Uterus (tissue), 4 donors: ENCODE data around the gene KCNMA1. TPM values are rescaled to one million over a fixed set of nuclear protein-coding genes. Genes with fewer than 3 reads are reported as not detected.

Source experiments
- DNase-seq, 2 donors: peaks; one replicate each; pipeline ENCODE4 v3.0.0-alpha.2; 2019 to 2020
- H3K27ac ChIP-seq, 2 donors: fragments of 200-600 bp; sonication (generic); 1 replicate in 1 of 2; 2 replicates in 1 of 2; pipeline ENCODE4 v1.5.1; 2016 to 2018
- H3K27me3 ChIP-seq, 2 donors: fragments of 200-600 bp; sonication (generic); one replicate each; pipeline ENCODE4 v1.5.1; 2018 to 2019; ENCODE audit warnings: control low read depth in 1 of 2
- H3K36me3 ChIP-seq, 2 donors: fragments of 200-600 bp; sonication (generic); one replicate each; pipeline ENCODE4 v1.5.1; 2019; ENCODE audit warnings: control low read depth in 1 of 2
- H3K4me1 ChIP-seq, 2 donors: fragments of 200-600 bp; sonication (generic); one replicate each; pipeline ENCODE4 v1.5.1; 2018 to 2019; ENCODE audit warnings: control low read depth in 1 of 2
- H3K4me3 ChIP-seq, 2 donors: fragments of 200-600 bp; sonication (generic); 1 replicate in 1 of 2; 2 replicates in 1 of 2; pipeline ENCODE4 v1.5.1; 2018 to 2019; ENCODE audit warnings: mild to moderate bottlenecking in 1 of 2
- H3K9me3 ChIP-seq, 2 donors: fragments of 200-600 bp; sonication (generic); one replicate each; pipeline ENCODE4 v1.5.1; 2019; ENCODE audit warnings: control low read depth in 1 of 2
- POLR2A ChIP-seq, 2 donors: fragments of 450-650 bp; IDR thresholded peaks; one replicate each; pipeline ENCODE4 v1.6.1; 2016; ENCODE audit warnings: antibody characterized with exemption in 2 of 2, mild to moderate bottlenecking in 1 of 2, moderate library complexity in 1 of 2
- intact Hi-C: fragments of 100-400 bp; cut with DNase I; formaldehyde crosslinking; loops from one replicate; pipeline ENCODE4 v1.15.1; 2023; ENCODE audit warnings: low total_unique reads
- total RNA-seq, 4 donors: library from RNA; depleted of rRNA in 3 of 4; stranded (reverse); fragments of >200 nt in 3 of 4; gene quantifications; one replicate each; pipeline versions ENCODE4 v1.1.0 to v1.2.4, GENCODE V29; 2014 to 2023
- TF ChIP-seq, protein P1 (sequence below), 4 experiments: fragments of 200-600 bp in 2 of 4; fragments of 450-650 bp in 2 of 4; sonication (generic) in 2 of 4; IDR thresholded peaks; one replicate each; pipeline ENCODE4 v1.5.1; 2016 to 2019; ENCODE audit warnings: antibody characterized with exemption in 4 of 4, mild to moderate bottlenecking in 2 of 4, moderate library complexity in 1 of 4
- donor health status: DM: yes; HTN: yes; CAD: no.

KCNMA1 gene
- total RNA-seq, 4 donors from 2014 or later = 86.2 to 236 (median 164) TPM

DNA sequence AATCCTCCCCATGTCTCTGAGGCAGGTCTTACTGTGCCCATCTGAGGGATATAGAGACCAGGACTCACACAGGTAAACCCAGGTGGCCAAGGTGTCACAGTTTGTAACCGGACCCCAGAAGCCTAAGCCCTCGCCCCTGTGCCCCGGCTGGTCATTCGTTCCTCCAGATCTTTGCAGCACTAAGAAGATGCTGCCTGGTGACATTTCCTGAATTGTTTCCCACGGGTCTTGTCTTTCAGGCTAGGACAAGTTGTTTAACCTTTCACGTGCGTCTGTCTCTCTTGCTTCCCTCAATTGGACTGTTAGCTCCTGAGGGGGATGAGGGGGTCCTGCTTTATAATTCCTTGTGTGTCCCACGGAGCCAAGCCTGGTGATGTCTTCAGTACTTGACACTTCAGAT is 158.0 kb downstream of the KCNMA1 start:
- Histone ChIP-seq H3K36me3 (no peaks in the 10 kb centered on the region), H3K9me3 (no peaks in the 10 kb centered on the region), H3K27me3 (no peaks in the 10 kb centered on the region), H3K4me3 (no peak overlapping the region), H3K4me1 (no peaks in the 10 kb centered on the region), H3K27ac (peak overlapping the region in 1 of 2 donors; percentile 24)
- DNase-seq = no peak
- intact Hi-C loops = no loop called here
- no peak for TF ChIP-seq POLR2A (IDR thresholded peaks at IDR 0.05)
- TF ChIP-seq, protein P1, sequence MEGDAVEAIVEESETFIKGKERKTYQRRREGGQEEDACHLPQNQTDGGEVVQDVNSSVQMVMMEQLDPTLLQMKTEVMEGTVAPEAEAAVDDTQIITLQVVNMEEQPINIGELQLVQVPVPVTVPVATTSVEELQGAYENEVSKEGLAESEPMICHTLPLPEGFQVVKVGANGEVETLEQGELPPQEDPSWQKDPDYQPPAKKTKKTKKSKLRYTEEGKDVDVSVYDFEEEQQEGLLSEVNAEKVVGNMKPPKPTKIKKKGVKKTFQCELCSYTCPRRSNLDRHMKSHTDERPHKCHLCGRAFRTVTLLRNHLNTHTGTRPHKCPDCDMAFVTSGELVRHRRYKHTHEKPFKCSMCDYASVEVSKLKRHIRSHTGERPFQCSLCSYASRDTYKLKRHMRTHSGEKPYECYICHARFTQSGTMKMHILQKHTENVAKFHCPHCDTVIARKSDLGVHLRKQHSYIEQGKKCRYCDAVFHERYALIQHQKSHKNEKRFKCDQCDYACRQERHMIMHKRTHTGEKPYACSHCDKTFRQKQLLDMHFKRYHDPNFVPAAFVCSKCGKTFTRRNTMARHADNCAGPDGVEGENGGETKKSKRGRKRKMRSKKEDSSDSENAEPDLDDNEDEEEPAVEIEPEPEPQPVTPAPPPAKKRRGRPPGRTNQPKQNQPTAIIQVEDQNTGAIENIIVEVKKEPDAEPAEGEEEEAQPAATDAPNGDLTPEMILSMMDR (IDR thresholded peaks at IDR 0.05) = no peak

DNA sequence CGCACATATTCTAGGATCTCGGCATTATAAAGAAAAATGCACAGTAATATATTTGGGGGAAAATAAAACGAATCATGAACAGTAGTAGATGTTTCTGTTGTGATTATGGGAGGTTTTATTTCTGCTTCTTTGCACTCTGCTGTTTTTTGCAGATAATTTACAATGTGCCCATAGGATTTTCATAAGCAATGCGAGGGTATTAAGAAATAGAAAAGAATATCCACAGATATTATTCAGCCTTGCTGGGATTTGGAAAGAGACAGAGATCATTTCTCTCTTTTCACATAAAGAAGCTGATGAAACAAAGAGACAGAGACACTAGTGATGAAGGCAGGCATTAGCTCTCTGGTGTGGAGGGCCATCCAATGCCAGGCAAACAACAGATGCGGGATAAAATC is 158.6 kb downstream of the KCNMA1 start:
- Histone ChIP-seq H3K27me3 (no peaks in the 10 kb centered on the region), H3K9me3 (no peaks in the 10 kb centered on the region), H3K27ac (no peak overlapping the region), H3K36me3 (no peaks in the 10 kb centered on the region), H3K4me1 (no peaks in the 10 kb centered on the region), H3K4me3 (no peak overlapping the region)
- DNase-seq = no peak
- TF ChIP-seq POLR2A (IDR thresholded peaks at IDR 0.05) = no peak
- TF ChIP-seq, protein P1 (IDR thresholded peaks at IDR 0.05) = no peak
- intact Hi-C loops = no loop called here

DNA sequence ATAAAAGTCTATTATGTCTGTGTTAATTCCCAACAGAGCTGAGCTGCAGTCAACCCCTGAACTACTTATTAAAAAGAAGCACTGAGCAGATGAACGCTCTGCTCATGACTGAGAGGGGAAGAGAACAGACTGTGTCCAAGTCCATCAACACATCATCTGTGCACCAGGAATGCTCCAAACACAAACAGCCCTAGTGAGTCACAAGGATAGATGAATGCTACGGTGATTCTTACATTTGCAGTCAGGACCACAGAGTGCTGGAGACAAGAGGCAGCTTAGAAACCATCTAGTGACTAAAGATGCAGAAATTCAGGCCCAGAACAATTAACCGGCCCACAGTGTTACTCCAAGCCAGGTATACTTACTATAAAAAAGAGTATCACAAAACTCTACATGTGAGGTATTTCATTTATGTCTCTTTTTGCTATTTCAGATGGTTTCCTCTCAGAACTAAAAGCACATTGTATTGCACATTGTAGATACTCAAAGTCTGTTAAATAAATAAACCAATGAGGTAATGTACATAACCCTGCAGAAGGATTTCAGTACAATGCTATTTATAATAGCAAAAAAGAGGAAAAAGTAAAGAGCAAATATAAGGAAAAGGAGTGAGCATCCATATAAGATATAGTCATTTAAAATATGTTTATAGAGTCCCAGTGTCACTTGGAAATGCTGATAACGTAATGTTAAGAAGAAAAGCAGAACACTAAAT is 159.2 kb downstream of the KCNMA1 start:
- TF ChIP-seq POLR2A (IDR thresholded peaks at IDR 0.05) = no peak
- TF ChIP-seq, protein P1 (IDR thresholded peaks at IDR 0.05) = no peak
- intact Hi-C loops = no loop called here
- no peak overlapping the region for H3K4me3 ChIP-seq
- H3K27ac ChIP-seq = peak overlapping the region in 1 of 2 donors; percentile 16
- H3K36me3 ChIP-seq = no peaks in the 10 kb centered on the region
- no peaks in the 10 kb centered on the region for H3K9me3 ChIP-seq
- no peaks in the 10 kb centered on the region for H3K4me1 ChIP-seq
- peak in 1 of 2 donors; percentile 36 for DNase-seq
- H3K27me3 ChIP-seq = no peaks in the 10 kb centered on the region

DNA sequence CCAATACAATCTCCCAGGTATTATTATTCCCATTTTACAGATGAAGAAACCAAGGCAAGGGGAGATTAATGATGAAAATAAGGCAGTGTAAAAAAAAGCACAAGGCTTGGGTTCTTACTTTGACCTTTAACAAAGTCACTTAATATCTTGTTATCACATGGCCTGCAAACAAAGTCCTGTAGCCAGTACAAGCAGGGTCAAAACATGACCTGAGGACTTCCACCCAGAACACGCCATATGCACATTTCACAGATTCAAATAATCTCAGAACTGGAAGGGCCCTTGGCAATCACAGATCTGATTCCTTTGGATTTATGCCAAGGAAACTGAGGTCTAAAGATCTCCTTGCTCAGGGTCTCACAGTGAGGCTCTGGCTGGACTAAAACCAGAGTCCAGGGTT is 162.1 kb downstream of the KCNMA1 start:
- Histone ChIP-seq H3K27me3 (no peaks in the 10 kb centered on the region), H3K4me3 (no peak overlapping the region), H3K27ac (no peak overlapping the region), H3K9me3 (no peaks in the 10 kb centered on the region), H3K4me1 (no peaks in the 10 kb centered on the region), H3K36me3 (no peaks in the 10 kb centered on the region)
- no peak for TF ChIP-seq POLR2A (IDR thresholded peaks at IDR 0.05)
- TF ChIP-seq, protein P1 (IDR thresholded peaks at IDR 0.05) = no peak
- no peak for DNase-seq
- intact Hi-C loops = no loop called here

DNA sequence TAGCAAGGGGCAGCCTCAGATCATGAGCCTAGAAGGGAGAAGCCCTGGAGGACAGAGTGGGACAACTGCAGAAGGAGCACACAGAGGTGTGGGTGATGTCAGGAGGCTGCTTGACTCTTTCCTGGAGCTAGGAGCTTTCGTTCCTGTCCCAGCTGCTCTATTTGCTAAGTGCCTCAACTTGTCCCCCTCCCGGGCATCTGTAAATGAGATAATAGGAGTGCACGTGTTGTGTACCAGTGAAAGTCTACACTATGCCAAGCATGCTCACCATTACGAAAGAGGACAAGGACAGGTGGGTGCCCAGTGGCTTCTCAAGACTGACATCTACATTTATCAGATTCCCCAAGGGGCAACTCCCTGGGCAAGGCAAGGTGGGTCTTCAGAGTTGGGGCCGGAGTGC is 162.7 kb downstream of the KCNMA1 start:
- H3K4me1 ChIP-seq = no peaks in the 10 kb centered on the region
- intact Hi-C loops = no loop called here
- TF ChIP-seq, protein P1 (IDR thresholded peaks at IDR 0.05) = no peak
- TF ChIP-seq POLR2A (IDR thresholded peaks at IDR 0.05) = no peak
- DNase-seq = no peak
- H3K9me3 ChIP-seq = no peaks in the 10 kb centered on the region
- H3K36me3 ChIP-seq = no peaks in the 10 kb centered on the region
- no peak overlapping the region for H3K4me3 ChIP-seq
- no peak overlapping the region for H3K27ac ChIP-seq
- H3K27me3 ChIP-seq = no peaks in the 10 kb centered on the region
